ENCODE data around the gene RBMS1.

The RBMS1 gene

GRCh38 chr2:160225722-160226121 lies 267.9 kb downstream of the RBMS1 start:
- no peak for TF ChIP-seq REST (IDR thresholded peaks at IDR 0.05; ENCODE audit: insufficient read depth in 1 of 2, low read depth in 2 of 2, low read length in 2 of 2)
- no peak for TF ChIP-seq POLR2AphosphoS5 (IDR thresholded peaks at IDR 0.05; ENCODE audit: low read depth, low read length)
- no peak for TF ChIP-seq TAF1 (IDR thresholded peaks at IDR 0.05; ENCODE audit: borderline replicate concordance, insufficient read depth, low read length)
- TF ChIP-seq FOXP2 (optimal IDR thresholded peaks at IDR 0.05; ENCODE audit: borderline replicate concordance, extremely low read depth, extremely low read length, insufficient read depth): no peak
- TF ChIP-seq SIN3A (IDR thresholded peaks at IDR 0.05; ENCODE audit: borderline replicate concordance, insufficient read depth, low read length): no peak

- TF ChIP-seq POLR2AphosphoS5 (IDR thresholded peaks at IDR 0.05; ENCODE audit: low read depth, low read length) (no peak), SIN3A (IDR thresholded peaks at IDR 0.05; ENCODE audit: borderline replicate concordance, insufficient read depth, low read length) (no peak)
Measured at GRCh38 chr2:160224507-160224906, 269.1 kb downstream of the RBMS1 start.

GRCh38 chr2:160224060-160224459 lies 269.5 kb downstream of the RBMS1 start:
- no peak for TF ChIP-seq REST (IDR thresholded peaks at IDR 0.05; ENCODE audit: insufficient read depth in 1 of 2, low read depth in 2 of 2, low read length in 2 of 2)

GRCh38 chr2:160223560-160223959 lies 270.0 kb downstream of the RBMS1 start:
- TF ChIP-seq SIN3A (IDR thresholded peaks at IDR 0.05; ENCODE audit: borderline replicate concordance, insufficient read depth, low read length): no peak
- no peak for TF ChIP-seq FOXP2 (optimal IDR thresholded peaks at IDR 0.05; ENCODE audit: borderline replicate concordance, extremely low read depth, extremely low read length, insufficient read depth)
- TF ChIP-seq TAF1 (IDR thresholded peaks at IDR 0.05; ENCODE audit: borderline replicate concordance, insufficient read depth, low read length): no peak
- TF ChIP-seq REST (IDR thresholded peaks at IDR 0.05; ENCODE audit: insufficient read depth in 1 of 2, low read depth in 2 of 2, low read length in 2 of 2): no peak
- TF ChIP-seq POLR2AphosphoS5 (IDR thresholded peaks at IDR 0.05; ENCODE audit: low read depth, low read length): no peak

- TF ChIP-seq REST (IDR thresholded peaks at IDR 0.05; ENCODE audit: insufficient read depth in 1 of 2, low read depth in 2 of 2, low read length in 2 of 2) (no peak), POLR2AphosphoS5 (IDR thresholded peaks at IDR 0.05; ENCODE audit: low read depth, low read length) (no peak), FOXP2 (optimal IDR thresholded peaks at IDR 0.05; ENCODE audit: borderline replicate concordance, extremely low read depth, extremely low read length, insufficient read depth) (no peak), TAF1 (IDR thresholded peaks at IDR 0.05; ENCODE audit: borderline replicate concordance, insufficient read depth, low read length) (no peak), SIN3A (IDR thresholded peaks at IDR 0.05; ENCODE audit: borderline replicate concordance, insufficient read depth, low read length) (no peak)
Measured at GRCh38 chr2:160222546-160223283, 270.9 kb downstream of the RBMS1 start.
